ENCODE results near the gene TMEM132D. TPM values are rescaled to one million over a fixed set of nuclear protein-coding genes. Genes with fewer than 3 reads are reported as not detected.

TMEM132D gene
- total RNA-seq, 1 donor from 2014 or later, result not detected

GRCh38 chr12:129830796-129831195 lies 73.0 kb downstream of the TMEM132D start:
- intact Hi-C loops (cut with DNase I), result no loop called here

GRCh38 chr12:129827866-129828384 lies 75.9 kb downstream of the TMEM132D start:
- DNase-seq (ENCODE audit: low spot score), result no peak
- intact Hi-C loops (cut with DNase I), result no loop called here

More at GRCh38 chr12:129830796-129831195, 73.0 kb downstream of the TMEM132D start:
- DNase-seq (ENCODE audit: low spot score), result no peak

GRCh38 chr12:129827102-129827865 lies 76.5 kb downstream of the TMEM132D start:
- DNase-seq (ENCODE audit: low spot score), result no peak
- intact Hi-C loops (cut with DNase I), result no loop called here

DNA sequence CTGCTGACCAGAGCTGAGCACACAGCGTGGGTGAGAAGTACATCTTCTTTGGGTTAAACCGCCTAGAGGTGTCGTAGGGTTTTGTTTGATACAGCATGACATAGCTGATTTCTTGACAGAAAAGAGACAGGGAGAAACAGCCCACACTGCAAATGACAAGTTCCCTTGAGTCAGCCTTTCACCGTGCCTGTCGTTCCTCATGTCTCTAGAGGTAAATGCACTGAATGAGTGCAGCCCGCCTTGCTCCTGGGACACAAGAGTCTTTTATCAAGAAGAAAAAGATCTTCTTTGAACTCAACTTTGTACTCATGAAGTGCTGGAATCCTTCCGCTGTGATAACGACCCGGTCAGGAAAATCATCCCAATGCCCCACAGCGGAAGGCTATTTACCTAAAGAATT lies 77.6 kb downstream of the TMEM132D start:
- no peak for DNase-seq (ENCODE audit: low spot score)
- intact Hi-C loops (cut with DNase I), result no loop called here

GRCh38 chr12:129825316-129825715 lies 78.5 kb downstream of the TMEM132D start:
- intact Hi-C loops (cut with DNase I), result no loop called here
- DNase-seq (ENCODE audit: low spot score), result no peak

DNA sequence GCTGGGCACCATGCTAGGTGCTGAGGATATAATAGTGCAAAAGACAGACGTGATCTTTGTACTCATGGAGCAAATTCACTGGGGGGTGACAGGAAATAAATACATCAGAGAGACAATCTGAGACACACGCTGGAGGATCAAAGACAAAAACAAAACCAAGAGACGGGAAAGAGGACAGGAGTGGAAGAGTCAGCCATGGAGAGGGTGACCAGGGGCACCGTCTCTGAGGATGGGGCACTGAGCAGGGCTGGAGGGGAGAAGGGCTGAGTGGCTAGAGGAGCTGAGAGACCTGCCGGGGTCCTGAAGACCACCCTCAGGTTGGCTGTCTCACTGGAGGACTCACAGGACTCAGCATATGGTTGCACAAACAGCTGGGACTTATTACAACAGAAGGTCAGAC lies 81.9 kb downstream of the TMEM132D start:
- intact Hi-C loops (cut with DNase I), result no loop called here
- no peak for DNase-seq (ENCODE audit: low spot score)

- DNase-seq (ENCODE audit: low spot score), result no peak
- intact Hi-C loops (cut with DNase I), result no loop called here
Measured at GRCh38 chr12:129819391-129819790, 84.4 kb downstream of the TMEM132D start.

- intact Hi-C loops (cut with DNase I), result no loop called here
- no peak for DNase-seq (ENCODE audit: low spot score)
Measured at GRCh38 chr12:129815846-129816245, 88.0 kb downstream of the TMEM132D start.

GRCh38 chr12:129811963-129812362 lies 91.9 kb downstream of the TMEM132D start:
- DNase-seq (ENCODE audit: low spot score), result no peak
- intact Hi-C loops (cut with DNase I), result no loop called here

GRCh38 chr12:129807136-129807535 lies 96.7 kb downstream of the TMEM132D start:
- intact Hi-C loops (cut with DNase I), result no loop called here
- DNase-seq (ENCODE audit: low spot score), result no peak

- intact Hi-C loops (cut with DNase I), result no loop called here
- no peak for DNase-seq (ENCODE audit: low spot score)
Measured at GRCh38 chr12:129791396-129791795, 112.4 kb downstream of the TMEM132D start.

DNA sequence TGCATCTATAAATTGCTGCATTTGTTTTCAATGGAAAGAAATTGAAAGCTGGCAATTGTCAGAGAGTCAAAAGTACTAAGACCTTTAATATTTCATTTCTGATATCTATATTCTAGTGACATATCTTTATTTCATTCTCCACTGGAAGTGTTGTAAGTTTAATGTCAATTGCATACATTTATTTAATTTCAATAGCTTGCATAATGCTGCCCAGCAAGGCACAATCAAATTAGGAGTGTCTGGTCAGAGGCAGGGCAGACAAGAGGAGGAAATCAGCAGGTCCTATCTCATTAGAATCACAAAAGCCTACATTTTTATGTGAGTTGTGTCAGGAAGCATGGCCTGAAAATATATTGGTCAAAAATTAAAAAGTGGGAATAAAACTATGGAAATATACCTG lies 112.9 kb downstream of the TMEM132D start:
- no peak for DNase-seq (ENCODE audit: low spot score)
- intact Hi-C loops (cut with DNase I), result no loop called here

DNA sequence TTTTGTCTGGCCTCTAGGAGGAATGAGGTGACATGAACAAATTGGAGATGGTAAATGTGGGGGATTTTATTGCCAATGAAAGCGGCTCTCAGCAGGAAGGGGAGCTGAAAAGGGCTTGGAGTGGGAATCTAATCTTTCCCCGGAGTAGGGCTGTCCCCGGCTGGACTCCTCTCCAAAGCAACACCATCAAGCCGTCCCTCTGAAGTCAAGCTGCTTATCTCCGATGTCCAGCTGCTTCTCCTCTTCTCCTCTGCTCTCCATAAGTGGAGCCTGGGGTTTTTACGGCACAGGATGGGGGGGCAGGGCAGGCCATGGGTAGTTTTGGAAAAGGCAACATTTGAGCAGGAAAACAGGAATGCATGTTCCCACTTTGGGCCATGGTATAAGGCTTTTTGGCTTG lies 113.5 kb downstream of the TMEM132D start:
- DNase-seq (ENCODE audit: low spot score), result no peak
- intact Hi-C loops (cut with DNase I), result no loop called here

- no peak for DNase-seq (ENCODE audit: low spot score)
- intact Hi-C loops (cut with DNase I), result no loop called here
Measured at GRCh38 chr12:129789921-129790320, 113.9 kb downstream of the TMEM132D start.

- intact Hi-C loops (cut with DNase I), result no loop called here
- no peak for DNase-seq (ENCODE audit: low spot score)
Measured at GRCh38 chr12:129788506-129789084, 115.2 kb downstream of the TMEM132D start.

- intact Hi-C loops (cut with DNase I), result no loop called here
- DNase-seq (ENCODE audit: low spot score), result no peak
Measured at GRCh38 chr12:129779989-129780388, 123.8 kb downstream of the TMEM132D start.

GRCh38 chr12:129779033-129779432 lies 124.8 kb downstream of the TMEM132D start:
- DNase-seq (ENCODE audit: low spot score), result no peak
- intact Hi-C loops (cut with DNase I), result no loop called here

DNA sequence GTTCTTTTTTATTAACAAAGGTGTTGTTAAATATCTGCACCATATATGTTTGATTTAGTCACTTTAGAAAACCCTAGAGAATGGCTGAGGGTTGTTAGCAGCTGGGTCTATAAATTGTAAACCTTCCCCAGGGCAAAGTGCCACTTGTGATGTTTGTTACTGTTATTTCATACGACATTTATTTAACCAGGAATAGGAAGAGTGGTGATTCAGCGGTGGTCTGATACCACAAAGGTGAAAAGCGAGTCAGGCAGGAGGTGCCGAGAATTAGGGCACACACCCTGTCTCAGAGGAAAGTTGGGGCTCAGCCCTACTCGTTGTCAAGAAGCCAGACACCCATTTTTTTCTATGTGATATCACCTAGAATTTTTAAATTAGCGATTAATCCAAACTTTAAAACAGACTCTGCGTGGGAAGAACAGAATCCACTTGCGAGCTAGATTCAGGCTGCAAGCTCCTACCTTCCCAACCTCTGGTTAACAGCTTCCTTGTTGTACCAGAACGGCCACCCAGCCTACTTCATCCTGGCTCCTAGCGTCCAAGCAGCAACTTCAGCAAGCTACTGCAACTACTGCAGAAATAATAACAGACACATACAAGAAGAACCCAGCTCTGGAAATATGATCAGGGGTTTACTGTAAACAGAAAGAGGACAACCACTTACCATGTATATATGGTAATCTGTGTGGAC lies 126.7 kb downstream of the TMEM132D start:
- intact Hi-C loops (cut with DNase I), result no loop called here
- DNase-seq (ENCODE audit: low spot score), result no peak

DNA sequence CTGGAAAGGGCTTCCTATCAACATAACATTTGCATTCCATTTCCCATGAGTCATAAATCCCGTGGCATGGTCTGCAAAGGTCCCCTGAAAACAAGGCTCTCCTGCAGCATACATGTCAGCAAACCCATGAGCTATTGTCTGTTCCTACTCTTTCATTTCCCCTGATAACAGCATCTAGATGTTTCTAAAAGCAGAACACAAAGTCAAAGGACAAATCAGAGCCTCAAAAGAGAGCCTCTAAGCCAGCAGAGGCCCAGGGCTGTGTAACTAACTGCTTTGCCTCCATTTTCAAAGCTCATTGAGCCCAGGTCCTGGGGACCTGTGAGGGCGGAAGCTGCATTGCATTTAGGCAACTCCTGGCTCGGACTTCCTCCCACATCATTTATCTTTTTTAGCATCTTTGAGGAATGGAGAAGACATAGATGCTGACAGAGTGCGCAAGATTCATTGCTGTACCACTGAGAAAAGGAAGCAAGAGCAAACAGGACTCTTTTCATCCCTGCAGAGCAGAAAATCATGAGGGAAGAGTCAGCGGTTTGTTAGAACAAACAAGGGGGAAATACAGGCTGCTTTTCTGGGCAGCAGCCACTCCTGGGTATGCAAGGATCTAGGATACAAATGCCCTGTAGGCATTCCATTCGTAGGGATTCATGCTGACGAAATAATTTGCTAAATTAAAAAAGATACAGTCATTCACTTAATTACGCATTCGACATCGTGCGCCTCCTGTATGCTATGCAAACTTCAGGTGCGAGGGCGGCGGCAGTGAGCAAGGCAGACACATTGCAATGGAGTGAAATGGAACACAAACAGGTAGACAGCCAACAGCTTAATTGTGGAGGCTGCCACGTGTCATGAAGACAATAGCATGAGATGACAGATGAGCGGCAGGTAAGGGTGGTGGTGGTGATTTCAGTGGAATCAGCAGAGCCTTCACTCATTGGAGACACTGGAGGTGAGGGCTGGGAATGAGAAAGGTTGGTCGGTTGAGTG lies 131.0 kb downstream of the TMEM132D start:
- intact Hi-C loops (cut with DNase I), result no loop called here
- no peak for DNase-seq (ENCODE audit: low spot score)
